Raji (cell line): ENCODE measurements around the gene EAPP.

ENCODE experiments used
- POLR2A ChIP-seq: IDR thresholded peaks from 2 replicates; pipeline ENCODE4 v1.6.1; 2011; ENCODE audit warnings: low read depth, low read length, control low read depth; ENCODE audit not compliant: insufficient read depth

Gene EAPP

GRCh38 chr14:34474187-34474679 lies 65.3 kb downstream of the EAPP start:
- no peak for TF ChIP-seq POLR2A

- no peak for TF ChIP-seq POLR2A
These were observed 66.7 kb downstream of the EAPP start for GRCh38 chr14:34472706-34473279.

- no peak for TF ChIP-seq POLR2A
These were observed 69.2 kb downstream of the EAPP start for GRCh38 chr14:34470319-34470718.

GRCh38 chr14:34466691-34467090 lies 72.8 kb downstream of the EAPP start:
- no peak for TF ChIP-seq POLR2A
